HG03045 (cell line): ENCODE results near the gene CDC42BPA.
"Not testable (repeated sequence)": the region's sequence is repeated elsewhere in the genome, so short reads cannot be mapped to it uniquely, and the experiment has no call there.

Source experiments
- ATAC-seq: cut with Tn5 transposase; IDR thresholded peaks from one replicate; pipeline ENCODE4 v1.9.1; 2021; ENCODE audit warnings: mild to moderate bottlenecking, moderate library complexity; ENCODE audit not compliant: unreplicated experiment

CDC42BPA gene

GRCh38 chr1:227318016-227318852 is at the start of gene CDC42BPA:
Gene CDC42BPA, minus strand, starts transcription at chr1:227318492. Its CDS starts 1,310 bp downstream, at chr1:227317182.
- ATAC-seq, result no peak

- ATAC-seq, result no peak
These were observed 49.7 kb upstream of the CDC42BPA start for GRCh38 chr1:227368009-227368408.

GRCh38 chr1:227365473-227366431 is 47.5 kb upstream of the CDC42BPA start:
- ATAC-seq, result no peak

GRCh38 chr1:227364657-227365056 is 46.4 kb upstream of the CDC42BPA start:
- ATAC-seq, result no peak

- ATAC-seq, result no peak
These were observed 45.5 kb upstream of the CDC42BPA start for GRCh38 chr1:227363825-227364224.

- ATAC-seq, result no peak
These were observed 43.7 kb upstream of the CDC42BPA start for GRCh38 chr1:227362039-227362438.

GRCh38 chr1:227357927-227358302 is 39.6 kb upstream of the CDC42BPA start:
- no peak for ATAC-seq

GRCh38 chr1:227357171-227357926 is 39.1 kb upstream of the CDC42BPA start:
- no peak for ATAC-seq

GRCh38 chr1:227356620-227357146 is 38.4 kb upstream of the CDC42BPA start:
- ATAC-seq, result no peak

- ATAC-seq, result no peak
These were observed 37.4 kb upstream of the CDC42BPA start for GRCh38 chr1:227355542-227356245.

- ATAC-seq, result no peak
These were observed 34.9 kb upstream of the CDC42BPA start for GRCh38 chr1:227353186-227353585.

GRCh38 chr1:227352164-227352563 is 33.9 kb upstream of the CDC42BPA start:
- not testable (repeated sequence) for ATAC-seq

GRCh38 chr1:227351443-227351842 is 33.2 kb upstream of the CDC42BPA start:
- no peak for ATAC-seq

- ATAC-seq, result no peak
These were observed 31.7 kb upstream of the CDC42BPA start for GRCh38 chr1:227349967-227350366.

- no peak for ATAC-seq
These were observed 25.6 kb upstream of the CDC42BPA start for GRCh38 chr1:227343727-227344551.

GRCh38 chr1:227343206-227343605 is 24.9 kb upstream of the CDC42BPA start:
- ATAC-seq, result no peak

GRCh38 chr1:227342075-227342829 is 24.0 kb upstream of the CDC42BPA start:
- no peak for ATAC-seq

- not testable (repeated sequence) for ATAC-seq
These were observed 17.8 kb upstream of the CDC42BPA start for GRCh38 chr1:227336136-227336535.
